AG09309 (cell line): Measurements from ENCODE around the gene FIP1L1.

Experiments used
- DNase-seq: peaks from one replicate; pipeline ENCODE4 v3.0.0-alpha.2; 2010; ENCODE audit warnings: low read depth
- H3K4me3 ChIP-seq: 2 replicates; pipeline ENCODE4 v1.5.1; 2011; ENCODE audit warnings: mild to moderate bottlenecking, low read depth, low read length, moderate library complexity; ENCODE audit not compliant: control insufficient read depth
- CTCF ChIP-seq: IDR thresholded peaks from 2 replicates; pipeline ENCODE4 v1.5.1; 2011; ENCODE audit warnings: mild to moderate bottlenecking, low read depth, low read length, inconsistent platforms; ENCODE audit not compliant: insufficient read depth, control insufficient read depth; ENCODE audit errors: missing control alignments

The FIP1L1 gene

GRCh38 chr4:53450773-53451172 lies 73.3 kb downstream of the FIP1L1 start:
- DNase-seq, result no peak
- no peak for TF ChIP-seq CTCF

GRCh38 chr4:53453385-53453784 lies 75.9 kb downstream of the FIP1L1 start:
- no peak for TF ChIP-seq CTCF
- DNase-seq, result no peak
- H3K4me3 ChIP-seq, result no peak overlapping the region

More at GRCh38 chr4:53450773-53451172, 73.3 kb downstream of the FIP1L1 start:
- no peak overlapping the region for H3K4me3 ChIP-seq

GRCh38 chr4:53455766-53456165 lies 78.3 kb downstream of the FIP1L1 start:
- DNase-seq, result no peak
- TF ChIP-seq CTCF, result no peak

GRCh38 chr4:53456178-53456577 lies 78.7 kb downstream of the FIP1L1 start:
- no peak for TF ChIP-seq CTCF
- DNase-seq, result no peak
- no peak overlapping the region for H3K4me3 ChIP-seq

More at GRCh38 chr4:53455766-53456165, 78.3 kb downstream of the FIP1L1 start:
- H3K4me3 ChIP-seq, result no peak overlapping the region

- TF ChIP-seq CTCF, result no peak
- DNase-seq, result no peak
- H3K4me3 ChIP-seq, result no peak overlapping the region
Observed at GRCh38 chr4:53459548-53459947, 82.1 kb downstream of the FIP1L1 start.

GRCh38 chr4:53461244-53461643 lies 83.8 kb downstream of the FIP1L1 start:
- no peak for TF ChIP-seq CTCF
- H3K4me3 ChIP-seq, result no peak overlapping the region
- DNase-seq, result no peak

GRCh38 chr4:53463340-53463739 lies 85.9 kb downstream of the FIP1L1 start:
- H3K4me3 ChIP-seq, result no peak overlapping the region
- no peak for DNase-seq
- no peak for TF ChIP-seq CTCF
